NCI-H2107 (cell line): ENCODE results near the gene POFUT2.
"Not testable (repeated sequence)": the region's sequence is repeated elsewhere in the genome, so short reads cannot be mapped to it uniquely, and the experiment has no call there.

Source experiments
- DNase-seq: peaks from one replicate; lab custom pipeline; 2025; lab: John Stamatoyannopoulos, UW

Gene POFUT2

GRCh38 chr21:45309987-45310381 is 22.3 kb upstream of the POFUT2 start:
- DNase-seq = no peak

- DNase-seq = no peak
Measured at GRCh38 chr21:45309069-45309986, 21.6 kb upstream of the POFUT2 start.

DNA sequence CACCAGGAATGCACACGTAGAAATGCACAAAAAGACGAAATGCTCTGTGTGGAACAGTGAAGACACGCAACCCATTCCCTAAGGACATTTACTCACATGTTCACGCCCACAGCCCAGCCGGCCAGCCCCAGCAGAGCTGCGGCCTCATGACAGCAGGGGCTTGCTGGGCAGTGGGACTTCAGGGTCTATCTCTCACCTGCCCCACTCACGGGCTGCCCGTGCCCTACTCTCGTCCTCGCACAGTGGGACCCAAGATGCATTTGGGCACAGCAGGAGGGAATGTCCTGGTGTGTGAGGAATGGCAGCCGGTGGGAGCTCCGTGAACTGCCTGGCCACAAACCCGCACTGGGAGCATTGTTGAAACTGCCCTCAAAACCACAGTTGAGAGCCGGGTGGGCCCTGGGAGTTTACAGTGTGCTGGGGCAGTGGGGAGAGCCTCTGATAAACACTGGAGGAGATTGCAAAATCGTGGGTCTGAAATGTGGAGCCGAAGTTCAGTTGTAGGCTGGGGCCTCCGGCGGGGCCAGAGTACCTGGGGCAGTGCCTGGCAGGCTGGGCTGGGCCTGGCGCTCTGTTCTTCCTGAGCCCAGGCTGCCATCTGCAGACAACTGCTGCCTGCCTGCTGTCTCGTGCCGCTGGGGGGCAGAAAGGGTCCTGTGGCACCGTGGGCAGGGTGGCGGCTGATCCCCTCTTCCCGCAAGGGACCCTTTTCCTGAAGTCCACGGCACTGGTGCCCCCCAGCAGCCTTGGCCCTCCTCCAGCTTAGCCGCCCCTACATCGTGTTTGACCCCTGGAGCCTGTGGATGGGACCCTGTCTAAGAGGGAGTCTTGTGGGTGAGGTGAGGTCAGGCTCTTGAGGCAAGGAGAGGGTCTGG is 20.7 kb upstream of the POFUT2 start:
- DNase-seq = no peak

DNA sequence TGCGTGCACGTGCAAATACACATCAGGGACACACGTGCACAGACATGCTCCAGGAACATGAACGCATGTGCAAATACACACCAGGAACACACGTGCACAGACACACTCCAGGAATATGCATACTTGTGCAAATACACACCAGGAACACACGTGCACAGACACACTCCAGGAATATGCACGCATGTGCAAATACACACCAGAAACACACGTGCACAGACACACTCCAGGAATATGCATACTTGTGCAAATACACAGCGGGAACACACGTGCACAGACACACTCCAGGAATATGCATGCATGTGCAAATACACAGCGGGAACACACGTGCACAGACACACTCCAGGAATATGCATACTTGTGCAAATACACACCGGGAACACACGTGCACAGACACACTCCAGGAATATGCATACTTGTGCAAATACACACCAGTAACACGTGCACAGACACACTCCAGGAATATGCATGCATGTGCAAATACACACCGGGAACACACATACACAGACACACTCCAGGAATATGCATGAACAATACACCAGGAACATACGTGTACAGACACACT is 20.0 kb upstream of the POFUT2 start:
- DNase-seq = not testable (repeated sequence)

DNA sequence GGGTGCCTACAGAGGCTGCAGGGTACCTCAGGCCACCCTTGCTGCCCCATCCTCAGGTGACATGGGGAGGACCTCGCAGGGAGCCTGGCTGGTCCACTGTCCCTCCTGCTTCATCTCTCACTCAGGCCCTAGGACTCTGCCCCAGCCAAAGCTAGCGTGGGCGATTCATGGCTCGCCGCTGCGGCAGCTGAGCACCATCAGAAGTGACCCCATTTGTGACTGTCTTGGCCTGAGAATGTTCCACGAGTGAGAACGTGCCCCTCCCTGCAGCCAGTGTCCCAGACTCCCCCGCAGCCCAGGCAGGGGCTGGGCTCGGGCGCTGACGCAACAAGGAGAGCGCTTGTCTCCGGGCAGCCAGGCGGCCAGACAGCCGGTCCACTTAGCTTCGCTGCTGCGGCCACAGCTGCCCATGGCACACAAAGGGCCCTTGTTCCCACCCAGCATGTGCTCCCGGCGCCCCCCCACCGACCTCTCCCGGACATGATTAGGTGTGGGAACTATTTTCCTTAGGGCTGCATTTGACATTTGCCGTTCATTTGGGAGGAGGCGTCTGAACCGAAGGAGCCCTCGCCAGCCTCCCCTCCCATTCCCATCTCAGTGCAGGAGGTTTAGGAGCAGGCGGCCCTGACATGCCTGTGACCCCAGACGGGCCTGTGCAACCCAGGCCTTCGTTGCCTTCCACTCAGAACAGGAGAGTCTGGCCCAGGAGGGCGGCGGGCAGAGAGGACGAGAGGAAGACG is 19.3 kb upstream of the POFUT2 start:
- no peak for DNase-seq

- DNase-seq = no peak
Measured at GRCh38 chr21:45306453-45306831, 18.7 kb upstream of the POFUT2 start.

DNA sequence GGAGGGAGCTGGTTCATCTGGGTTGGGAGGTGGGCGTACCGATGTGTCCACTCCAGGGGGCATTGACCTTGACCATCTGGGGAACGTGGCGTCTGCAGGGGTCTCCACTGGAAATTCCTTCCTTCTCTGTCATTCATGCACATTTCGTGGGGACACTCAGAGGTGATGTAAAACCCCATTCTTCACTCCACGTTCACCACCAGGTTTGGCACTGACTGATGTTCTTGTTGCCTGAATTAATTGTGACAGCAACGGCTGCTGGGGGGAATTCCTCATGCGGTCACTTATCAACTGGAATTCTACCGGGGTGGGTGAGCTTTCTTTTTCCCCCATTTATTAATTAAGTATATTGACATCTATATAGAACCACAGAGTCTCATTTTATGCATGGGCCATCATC is 18.1 kb upstream of the POFUT2 start:
- no peak for DNase-seq

- DNase-seq = no peak
Measured at GRCh38 chr21:45304945-45305344, 17.2 kb upstream of the POFUT2 start.

- DNase-seq = no peak
Measured at GRCh38 chr21:45304476-45304830, 16.8 kb upstream of the POFUT2 start.

GRCh38 chr21:45303751-45304475 is 16.2 kb upstream of the POFUT2 start:
- DNase-seq = no peak

GRCh38 chr21:45303091-45303615 is 15.5 kb upstream of the POFUT2 start:
- DNase-seq = no peak

- no peak for DNase-seq
Measured at GRCh38 chr21:45302082-45303061, 14.7 kb upstream of the POFUT2 start.

GRCh38 chr21:45301521-45302081 is 13.9 kb upstream of the POFUT2 start:
- no peak for DNase-seq

DNA sequence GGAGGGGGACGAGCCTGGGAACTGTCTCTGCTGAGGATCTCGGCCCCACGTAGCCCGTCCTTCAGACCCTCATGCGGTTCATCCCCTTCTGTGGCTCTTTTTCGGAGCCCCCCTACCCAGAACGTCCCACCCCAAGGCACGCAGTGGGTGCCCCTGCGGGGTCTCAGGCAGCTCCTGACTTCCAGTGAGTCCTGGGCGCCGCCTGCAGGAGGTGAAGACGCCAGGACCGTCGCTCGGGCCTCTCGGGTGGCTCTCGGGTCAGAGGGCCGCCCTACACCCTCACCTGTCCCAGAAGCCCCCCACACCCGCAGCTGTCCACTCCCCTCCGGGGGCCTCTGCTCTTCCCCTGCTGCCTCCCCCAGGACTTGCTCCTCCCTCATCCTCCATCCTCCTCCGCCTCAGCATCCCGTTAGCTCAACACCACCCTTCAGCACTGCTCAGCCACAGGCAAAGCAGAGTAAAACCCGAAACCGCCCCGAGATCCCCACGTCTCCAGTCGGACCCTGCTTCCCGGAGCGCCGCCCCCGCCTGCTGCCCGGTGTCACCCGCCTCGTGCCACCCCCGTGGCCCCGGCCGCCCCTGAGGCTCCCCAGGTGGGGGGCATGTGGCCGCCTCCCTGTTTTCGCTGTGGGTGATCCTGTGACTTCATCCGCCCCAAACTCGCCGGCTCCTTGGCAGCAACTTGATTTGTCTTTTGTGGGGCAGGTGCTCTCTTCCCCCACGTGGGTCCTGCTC is 13.3 kb upstream of the POFUT2 start:
- DNase-seq = no peak

GRCh38 chr21:45299864-45300785 is 12.4 kb upstream of the POFUT2 start:
- no peak for DNase-seq

DNA sequence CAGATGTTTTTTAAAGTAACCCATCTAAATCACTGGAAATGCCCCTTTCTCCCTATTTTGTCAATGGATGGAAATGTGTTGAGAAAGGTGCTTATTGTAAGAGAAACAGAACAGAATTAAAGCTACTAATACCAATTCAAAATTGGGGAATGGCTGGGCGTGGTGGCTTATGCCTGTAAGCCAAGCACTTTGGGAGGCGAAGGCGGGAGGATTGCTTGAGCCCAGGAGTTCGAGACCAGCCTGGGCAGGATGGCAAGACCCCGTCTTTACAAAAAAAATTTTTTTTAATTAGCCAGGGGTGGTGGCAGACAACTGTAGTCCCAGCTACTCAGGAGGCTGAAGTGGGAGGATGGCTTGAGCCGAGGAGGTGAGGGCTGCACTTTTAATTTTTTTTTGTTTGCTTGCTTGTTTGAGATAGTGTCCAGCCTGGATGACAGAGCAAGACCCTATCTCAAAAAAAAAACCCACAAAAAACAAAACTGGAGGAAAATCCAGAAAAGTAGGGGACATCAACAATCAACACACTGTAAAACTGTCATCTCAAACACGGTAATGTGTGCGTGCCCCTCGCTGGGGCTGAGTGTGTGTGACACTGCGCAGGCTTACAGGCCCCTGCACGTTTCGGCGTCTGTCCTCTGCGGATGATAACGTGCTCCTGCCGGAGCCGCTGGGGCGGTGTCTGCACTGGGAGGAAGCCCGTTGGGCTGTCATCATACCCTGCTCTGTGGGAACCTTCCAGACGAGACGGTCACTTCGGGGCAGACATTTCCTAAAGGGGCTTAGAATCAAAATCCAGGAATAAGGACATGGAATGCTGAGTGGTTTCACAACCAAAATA is 11.6 kb upstream of the POFUT2 start:
- DNase-seq = no peak

DNA sequence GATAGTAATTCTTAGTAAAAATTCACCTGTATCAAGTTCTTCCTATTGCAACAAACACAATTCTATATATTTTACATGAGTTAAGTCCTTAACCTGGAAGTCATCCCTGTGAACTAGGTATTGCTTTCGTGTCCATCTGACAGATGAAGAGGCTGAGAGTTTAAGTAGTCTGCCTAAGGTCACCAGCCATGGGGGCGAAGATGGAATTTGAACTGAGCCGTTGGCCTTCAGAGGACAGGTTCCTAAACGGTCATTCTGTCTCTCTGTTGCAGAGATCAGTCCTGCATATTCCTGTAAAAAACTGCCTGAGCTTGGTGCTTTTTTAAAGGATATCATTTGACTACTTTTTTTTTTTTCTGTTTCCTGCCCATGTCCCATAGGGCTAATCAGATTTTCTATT is 10.2 kb upstream of the POFUT2 start:
- DNase-seq = no peak
